ENCODE data around the gene ATP2C1.

The ATP2C1 gene

DNA sequence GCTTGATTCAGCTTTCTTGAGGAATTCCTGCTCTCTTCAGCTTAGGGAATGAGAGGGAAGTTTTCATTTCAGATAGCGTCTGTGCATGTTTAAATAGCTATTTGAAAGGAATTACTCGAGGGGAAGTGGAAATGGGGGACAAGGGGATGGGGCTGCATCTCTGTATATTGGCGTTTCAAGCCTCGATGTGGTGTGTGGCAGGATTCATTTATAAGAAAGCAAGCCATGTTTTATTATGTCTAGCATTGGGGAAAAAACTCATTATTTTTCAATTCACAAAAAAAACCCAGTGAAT, 1.0 kb downstream of the ATP2C1 start:
- no peak for DNase-seq (ENCODE audit: low spot score)

DNA sequence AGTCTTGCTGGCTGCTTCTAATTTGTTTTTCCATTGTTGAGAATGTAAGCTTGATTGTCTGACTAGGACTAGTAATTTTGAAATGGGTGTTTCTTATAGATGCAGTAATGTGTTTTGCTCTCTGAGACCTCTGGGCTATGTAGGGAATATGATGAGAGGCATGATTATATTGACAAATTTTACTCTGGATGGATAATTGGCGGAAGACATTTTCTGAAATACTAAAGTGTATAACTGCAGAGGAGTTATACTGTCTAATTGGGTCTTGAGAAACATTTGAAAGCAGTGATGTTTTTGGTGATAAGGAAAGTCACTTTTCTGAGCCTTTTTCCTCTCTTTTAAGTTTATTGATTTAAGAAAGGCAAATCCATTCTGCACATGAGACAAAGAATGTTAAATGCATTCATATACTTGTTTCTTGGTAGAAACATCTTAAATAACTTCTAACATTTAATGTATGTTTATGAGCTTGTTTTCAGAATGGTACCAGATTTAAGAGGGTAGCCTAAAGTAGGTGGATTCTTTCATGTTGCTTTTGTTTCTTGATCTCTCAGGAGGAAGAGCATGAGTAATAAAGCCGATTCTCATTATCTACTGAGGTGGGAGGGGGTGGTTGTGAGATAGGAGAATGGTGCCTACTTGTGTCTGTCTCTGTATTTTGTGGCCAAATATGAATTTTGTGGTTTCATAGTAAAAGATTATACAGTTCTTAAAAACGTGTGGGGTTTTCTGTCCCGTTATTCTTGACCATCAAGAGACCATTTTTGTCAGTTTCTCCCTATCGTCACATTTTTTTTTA, 2.0 kb downstream of the ATP2C1 start:
- DNase-seq (ENCODE audit: low spot score), result no peak

DNA sequence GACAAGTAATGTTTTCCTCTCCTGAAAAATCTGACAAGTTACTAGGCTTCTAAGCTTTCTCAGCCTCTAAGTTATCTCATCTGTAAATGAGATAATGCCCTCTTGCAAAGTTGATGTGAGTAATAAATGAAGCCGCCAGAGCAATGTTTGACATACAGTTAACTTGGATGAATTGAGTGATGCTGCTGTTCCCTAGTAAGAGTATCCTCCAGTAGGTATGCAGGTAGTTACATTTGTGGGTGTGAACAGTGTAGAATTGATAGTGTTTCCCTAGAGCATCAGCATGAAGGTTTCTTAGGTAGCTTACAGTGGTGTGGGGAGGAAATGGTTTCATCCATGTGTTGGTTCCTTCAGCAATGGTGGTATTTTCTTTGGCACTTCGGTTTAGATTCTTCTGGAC, 3.4 kb downstream of the ATP2C1 start:
- DNase-seq (ENCODE audit: low spot score), result no peak

DNA sequence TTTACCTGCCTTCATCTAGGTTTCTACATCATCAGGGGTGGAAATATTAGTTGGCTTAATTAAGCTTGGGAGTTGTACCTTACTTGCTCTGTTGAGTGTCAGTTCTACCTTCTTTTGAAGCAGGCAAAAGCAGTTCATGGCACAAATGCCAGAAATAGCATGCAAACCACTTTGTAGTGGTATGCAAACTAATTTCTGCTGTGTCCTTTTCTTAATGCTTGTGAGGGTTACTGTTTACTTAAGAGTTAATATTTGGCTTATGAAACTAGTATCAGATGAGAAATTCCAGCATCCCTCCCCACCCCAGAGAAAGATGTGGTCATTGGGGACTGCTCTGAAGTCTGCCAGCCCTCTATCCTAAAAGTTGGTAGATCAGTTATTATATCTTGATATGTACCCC, 7.1 kb downstream of the ATP2C1 start:
- DNase-seq (ENCODE audit: low spot score), result no peak

DNA sequence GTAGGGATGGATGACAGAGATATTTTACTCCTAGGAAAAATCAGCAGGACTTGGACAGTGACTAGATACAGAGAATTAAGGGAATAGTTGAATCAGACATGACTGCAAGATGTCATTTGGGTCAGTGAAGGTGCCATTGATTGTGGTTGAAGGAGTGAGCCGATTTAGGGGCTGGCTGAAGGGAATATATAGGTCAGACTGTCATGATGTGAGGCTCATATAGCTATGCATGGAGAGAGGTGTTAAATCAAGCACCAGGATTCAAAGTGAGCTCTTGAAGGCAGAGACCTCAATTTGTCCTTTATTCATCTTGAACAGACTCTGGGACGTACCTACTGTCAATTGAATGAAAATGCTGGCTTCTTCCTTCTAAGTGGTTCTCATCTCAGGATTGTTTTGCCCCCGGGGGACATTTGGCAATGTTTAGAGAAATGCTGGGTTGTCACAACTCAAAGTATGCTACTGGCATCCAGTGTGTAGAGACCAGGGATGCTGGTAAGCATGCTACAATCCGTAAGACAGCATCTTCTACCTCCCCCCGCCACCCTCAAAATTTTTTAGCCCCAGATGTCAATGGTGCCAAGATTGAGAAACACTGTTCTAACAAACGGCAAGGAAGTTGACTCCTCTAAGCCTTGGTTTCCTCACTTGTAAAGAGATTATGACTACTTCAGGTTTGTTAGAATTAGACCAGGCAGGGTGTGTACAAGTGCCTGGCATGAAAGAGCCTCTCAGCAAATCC, 7.8 kb downstream of the ATP2C1 start:
- DNase-seq (ENCODE audit: low spot score), result no peak

DNA sequence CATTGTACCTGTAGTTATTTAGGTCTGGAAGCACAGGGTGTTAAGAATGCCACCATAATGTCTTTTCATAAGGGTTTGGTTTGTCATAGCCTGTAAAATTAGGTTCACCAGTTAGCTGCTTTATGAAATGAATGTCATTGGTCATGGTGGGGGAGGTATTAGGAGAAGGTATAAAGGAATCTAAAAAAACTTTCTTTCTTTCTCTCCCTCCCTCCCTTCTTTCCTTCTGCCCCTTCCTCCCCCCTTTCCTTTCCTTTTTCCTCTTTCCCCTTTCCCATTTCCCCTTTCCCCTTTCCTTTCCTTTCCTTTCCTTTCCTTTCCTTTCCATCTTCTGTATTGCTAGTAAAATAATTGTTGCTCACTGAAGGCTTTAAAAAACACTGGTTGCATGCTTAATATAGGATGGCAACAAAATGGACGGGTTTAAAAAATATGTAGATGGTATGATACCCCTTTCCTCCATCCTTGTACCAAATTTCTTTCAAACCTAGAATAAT, 9.6 kb downstream of the ATP2C1 start:
- no peak for DNase-seq (ENCODE audit: low spot score)

DNA sequence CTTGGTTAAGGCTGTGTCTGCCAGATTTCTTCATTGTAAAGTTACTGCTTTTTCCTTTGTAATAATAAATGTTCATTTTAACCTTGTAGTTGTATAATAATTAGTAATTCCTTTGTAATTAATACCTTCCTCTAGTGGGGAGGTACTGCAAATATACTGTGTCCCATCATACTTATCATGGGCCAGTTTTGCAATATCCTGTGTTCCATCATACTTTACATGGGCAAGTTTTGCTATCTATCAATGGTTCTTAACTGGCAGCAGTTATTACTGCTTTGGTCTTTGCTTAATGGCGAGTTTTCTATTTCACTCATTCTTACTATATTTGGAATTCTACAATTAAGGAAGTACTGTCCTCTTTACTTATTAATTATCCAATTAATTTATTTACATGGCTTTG, 10.6 kb downstream of the ATP2C1 start:
- DNase-seq (ENCODE audit: low spot score), result no peak

DNA sequence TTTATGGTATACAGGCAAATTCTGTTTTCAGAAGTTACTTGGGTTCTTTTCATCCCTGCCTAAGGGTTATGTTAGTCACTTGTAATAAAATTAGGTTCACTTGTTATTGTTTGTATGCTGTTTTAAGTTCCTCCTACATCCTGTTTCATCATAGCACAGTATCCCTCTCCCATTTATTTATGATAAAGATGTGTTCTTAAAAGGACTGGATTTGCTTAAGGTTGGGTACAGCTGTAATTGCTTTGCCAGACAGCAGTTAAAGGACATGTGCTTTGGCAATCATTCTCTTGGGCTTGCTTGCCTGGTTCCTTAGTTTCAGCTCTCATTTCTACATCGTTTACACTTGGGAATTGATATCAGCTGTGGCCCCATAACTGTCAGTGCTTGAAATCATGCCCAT, 11.7 kb downstream of the ATP2C1 start:
- peak; percentile 16 for DNase-seq (ENCODE audit: low spot score)

DNA sequence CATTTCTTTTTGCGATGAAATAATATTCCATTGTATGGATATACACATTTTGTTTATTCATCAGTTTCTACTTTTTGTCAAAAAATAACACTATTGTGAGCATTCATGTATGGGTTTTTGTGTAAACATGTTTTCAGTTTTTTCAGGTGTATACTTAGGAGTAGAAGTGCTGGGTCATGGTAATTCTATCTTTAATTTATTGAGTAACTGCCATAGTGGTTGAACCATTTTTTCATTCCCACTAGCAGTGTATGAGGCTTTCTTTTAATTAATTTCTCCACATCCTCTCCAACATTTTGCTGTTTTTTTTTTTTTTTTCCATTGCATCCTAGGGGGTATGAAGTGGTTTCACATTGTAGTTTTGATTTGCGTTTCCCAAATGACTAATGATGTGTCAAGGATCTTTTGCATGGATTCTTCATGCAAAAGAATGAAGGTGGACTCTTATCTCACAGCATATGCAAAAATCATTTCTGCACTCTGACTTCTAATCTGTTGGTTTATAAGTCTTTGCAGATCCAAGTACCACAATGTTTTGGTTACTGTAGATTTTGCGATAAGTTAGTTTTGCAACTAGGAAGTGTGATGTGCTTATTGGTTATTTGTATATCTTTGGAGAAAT, 12.6 kb downstream of the ATP2C1 start:
- DNase-seq (ENCODE audit: low spot score), result no peak

DNA sequence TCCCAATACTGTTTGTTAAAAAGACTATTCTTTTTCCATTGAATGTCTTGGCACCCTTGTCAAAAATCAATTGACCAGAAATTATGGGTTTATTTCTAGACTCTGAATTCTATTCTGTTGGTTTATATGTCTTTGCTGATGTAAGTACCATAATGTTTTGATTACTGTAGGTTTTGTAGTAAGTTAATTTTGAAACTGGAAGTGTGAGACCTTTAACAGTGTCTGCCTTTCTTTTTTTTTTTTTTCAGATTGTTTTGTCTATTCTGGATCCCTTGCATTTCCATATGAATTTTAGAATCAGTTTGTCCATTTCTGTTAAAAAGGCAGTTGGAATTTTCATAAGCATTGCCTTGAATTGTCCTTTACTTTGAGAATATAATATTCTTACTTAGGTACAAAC, 13.6 kb downstream of the ATP2C1 start:
- DNase-seq (ENCODE audit: low spot score), result no peak

DNA sequence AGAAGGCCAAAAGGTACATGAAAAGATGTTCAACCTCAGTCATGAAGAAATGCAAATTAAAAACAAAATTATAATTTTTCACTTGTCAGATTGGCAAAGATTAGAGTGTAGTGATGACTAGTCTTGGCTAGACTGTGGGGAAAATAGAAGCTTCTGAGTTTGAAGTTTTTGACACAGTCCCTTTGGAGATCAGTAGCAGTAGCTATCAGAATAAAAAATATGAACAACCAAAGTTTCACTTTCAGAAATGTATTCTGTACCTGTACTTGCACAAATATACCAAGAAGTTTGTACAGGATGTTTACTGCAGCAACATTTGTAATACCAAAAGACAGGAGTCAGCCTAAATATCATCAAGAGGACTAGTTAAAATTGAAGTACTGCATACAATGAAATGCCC, 14.1 kb downstream of the ATP2C1 start:
- no peak for DNase-seq (ENCODE audit: low spot score)

DNA sequence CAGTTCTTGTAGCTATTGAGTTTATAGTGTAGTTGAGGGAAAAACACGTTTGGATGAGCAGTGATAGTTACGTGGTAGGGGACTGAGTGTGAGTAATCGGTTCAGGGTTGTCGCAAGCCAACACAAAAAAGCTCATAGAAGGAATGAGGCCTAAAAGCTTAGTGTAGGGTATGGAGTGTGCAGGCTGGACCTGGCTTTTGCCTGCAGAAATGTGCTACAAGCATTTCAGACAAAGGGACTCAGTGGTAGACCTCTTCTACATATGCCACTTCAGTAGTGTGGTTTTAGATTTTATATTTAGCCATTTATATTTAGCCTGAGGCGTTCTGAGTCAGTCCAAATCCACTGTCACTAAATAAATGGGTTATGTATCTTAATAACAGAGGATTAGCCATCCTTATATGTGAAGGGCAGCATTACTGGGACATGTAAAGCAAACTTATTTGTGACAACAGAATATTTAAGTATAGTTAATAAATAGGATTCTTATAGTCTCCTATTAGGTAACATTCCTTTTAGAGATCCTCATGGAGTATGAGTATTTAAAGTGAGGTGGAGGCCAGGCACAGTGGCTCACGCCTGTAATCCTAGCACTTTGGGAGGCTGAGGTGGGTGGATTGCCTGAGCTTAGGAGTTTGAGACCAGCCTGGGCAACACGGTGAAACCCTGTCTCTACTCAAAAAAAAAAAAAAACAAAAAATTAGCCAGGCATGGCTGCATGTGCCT, 21.8 kb downstream of the ATP2C1 start:
- no peak for DNase-seq (ENCODE audit: low spot score)

DNA sequence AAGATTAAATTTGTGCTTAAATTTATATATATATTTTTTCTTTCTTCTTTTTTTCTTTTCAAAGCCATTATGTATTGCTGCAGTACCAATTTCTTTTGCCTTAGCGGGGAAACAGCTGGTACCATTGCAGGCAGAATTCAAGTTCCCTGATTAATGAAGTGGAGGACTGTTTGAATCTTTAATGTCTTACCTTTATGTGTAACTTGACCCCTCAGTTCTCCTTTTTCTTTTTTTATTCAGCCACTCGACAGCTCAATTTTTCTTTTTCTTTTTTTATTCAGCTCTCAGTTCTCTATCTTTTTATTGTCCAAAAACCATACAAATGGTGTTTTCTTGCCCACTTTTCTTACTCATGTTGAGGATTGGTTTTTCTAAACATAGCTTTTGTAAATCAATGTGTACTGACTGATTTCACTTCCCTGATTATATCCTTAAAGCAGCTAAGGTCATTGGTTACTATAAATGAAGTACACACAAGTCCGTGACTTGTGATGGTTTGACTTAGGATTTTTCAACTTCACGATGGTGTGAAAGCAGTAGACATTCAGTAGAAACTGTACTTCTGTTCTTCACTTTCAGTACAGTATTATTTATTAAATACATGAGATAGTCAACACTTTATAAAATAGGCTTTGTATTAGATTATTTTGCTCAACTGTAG, 22.8 kb downstream of the ATP2C1 start:
- DNase-seq (ENCODE audit: low spot score), result no peak

DNA sequence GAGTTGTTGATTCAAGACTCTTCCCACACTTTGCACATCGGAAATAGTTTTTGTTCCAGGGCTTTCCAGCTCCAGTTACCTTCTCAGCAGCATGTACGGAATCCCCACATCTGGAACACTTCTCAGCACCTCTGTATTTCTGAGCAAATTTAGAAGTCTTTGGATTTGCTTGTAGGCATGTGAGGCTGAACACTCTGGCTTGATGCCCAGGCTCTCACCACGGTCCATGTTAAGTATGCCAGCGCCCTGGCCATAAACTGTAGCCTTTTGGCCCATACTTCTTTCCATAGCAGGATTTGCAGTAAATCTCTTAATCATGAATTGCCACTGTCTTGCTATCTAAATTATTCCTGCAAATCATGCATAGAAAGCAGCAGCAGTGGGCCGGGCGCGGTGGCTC, 24.4 kb downstream of the ATP2C1 start:
- no peak for DNase-seq (ENCODE audit: low spot score)

DNA sequence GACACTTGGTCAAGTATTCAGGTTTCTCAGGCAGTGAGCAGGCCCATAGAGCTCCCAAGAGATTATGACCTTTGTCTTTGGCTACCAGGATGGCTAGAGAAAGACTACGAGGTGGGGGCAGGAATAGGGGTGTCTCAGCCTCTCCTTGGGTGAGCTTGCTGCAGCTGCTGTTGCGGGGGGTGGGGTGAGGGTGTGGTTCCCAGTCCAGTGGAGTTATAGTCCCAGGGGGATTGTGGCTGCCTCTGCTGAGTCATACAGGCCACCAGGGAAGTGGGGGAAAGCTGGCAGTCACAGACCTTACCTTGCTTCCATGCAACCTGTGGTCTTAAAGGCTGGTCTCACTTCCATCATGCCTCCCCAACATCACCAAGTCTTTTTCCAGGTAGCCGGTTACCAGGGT, 31.7 kb downstream of the ATP2C1 start:
- no peak for DNase-seq (ENCODE audit: low spot score)

DNA sequence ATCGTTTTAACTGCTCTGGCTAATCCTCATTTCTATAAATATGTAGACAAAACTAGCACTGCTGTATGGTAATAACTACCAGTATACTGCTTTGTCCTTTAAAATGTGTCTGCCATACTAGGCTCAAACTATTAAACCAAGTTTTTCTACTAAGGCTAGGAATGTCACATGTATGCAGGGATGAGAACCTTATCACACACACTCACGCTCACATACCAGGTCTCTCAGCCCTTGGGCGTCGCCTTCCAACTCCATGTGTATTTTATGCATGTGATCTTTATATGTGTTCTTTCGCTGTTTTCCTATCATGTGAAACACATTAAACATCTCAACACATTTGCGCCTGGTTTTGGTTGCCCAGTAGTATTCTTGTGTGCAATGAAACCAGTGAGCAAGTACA, 32.6 kb downstream of the ATP2C1 start:
- DNase-seq (ENCODE audit: low spot score), result no peak

DNA sequence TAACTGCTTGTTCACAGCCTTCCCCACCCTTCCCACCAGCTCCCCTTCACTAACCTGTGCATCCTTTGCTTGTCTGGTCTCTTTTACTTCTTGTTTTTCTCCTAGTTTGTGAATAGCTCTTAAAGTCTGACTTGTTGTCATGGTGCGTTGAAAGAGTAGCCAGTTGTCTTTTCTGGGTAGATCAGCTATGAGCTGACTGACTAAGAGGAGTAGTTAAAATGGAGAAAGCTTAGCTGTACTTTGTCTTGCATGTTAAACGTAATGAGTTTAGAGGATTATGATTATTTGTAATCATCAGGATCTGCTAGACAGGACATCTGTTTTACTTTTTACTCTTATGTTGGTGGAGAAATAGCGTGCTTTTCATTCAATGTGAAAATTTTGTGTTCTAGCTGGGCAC, 35.9 kb downstream of the ATP2C1 start:
- DNase-seq (ENCODE audit: low spot score), result no peak

DNA sequence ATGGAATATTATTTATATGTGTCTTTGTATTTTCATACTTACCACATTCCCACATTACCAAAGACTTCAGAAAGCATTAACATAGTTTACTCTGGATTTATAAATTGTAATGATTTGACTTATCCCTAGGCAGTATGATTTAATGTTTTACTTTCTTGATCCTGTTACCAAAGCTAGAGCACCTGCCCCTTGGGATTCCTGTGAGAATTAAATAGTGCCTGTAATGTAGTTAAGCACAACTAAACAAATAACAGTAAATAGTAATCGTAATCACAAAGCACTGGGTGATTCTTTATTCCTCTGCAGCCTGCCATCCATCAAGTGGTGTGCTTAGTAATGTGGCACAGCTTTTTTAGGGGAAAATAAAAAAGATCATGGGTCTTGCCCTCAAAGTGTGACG, 39.1 kb downstream of the ATP2C1 start:
- no peak for DNase-seq (ENCODE audit: low spot score)

DNA sequence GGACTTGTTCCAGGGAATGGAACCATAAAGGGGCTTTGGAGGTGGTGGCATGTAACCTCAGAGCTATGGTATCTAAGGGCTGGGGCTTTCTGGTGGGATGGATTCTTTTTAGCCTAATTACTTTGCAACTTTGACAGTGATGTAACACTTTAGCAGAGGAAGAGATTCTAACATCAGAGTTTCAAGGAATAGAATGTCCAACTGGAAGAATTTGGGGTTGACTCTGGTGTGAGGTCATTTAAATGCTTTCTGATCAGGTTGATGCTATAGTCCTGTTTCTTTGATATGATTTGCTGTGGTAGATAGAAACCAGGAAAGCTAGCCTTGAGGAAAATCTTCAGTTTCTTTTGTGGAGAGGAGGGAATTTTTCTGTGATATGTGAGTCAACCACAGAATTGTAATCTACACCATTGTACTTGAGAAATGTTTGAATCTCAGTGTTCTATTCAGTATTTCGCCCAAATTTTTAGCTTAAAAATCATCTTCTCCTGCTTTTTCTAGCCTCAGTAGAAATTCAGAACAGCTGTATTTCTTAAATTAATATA, 40.0 kb downstream of the ATP2C1 start:
- DNase-seq (ENCODE audit: low spot score), result no peak

DNA sequence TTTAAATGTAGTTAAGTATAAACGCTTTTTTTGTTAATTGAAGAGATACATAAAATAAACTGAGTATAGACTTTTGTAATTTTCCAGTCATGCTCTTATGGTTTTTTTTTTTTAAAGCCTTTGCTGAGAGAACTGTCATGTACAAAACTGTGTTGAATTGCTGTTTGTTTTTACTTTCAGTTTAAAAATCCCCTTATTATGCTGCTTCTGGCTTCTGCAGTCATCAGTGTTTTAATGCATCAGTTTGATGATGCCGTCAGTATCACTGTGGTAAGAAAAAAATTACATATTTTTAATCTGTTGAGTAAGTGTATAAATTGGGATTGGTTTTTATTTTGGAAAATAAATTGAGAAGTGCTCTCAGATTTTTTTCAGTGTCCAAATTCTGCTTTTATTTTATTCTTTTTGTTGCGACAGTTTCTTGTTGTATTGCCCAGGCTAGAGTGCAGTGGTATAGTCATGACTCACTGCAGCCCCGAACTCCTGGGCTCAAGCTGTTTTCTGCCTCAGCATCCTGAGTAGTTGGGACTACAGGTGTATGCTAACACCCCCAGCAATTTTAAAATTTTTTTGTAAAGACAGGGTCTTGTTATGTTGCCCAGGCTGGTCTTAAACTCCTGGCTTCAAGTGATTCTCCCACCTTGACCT, 40.7 kb downstream of the ATP2C1 start:
- DNase-seq (ENCODE audit: low spot score), result no peak

DNA sequence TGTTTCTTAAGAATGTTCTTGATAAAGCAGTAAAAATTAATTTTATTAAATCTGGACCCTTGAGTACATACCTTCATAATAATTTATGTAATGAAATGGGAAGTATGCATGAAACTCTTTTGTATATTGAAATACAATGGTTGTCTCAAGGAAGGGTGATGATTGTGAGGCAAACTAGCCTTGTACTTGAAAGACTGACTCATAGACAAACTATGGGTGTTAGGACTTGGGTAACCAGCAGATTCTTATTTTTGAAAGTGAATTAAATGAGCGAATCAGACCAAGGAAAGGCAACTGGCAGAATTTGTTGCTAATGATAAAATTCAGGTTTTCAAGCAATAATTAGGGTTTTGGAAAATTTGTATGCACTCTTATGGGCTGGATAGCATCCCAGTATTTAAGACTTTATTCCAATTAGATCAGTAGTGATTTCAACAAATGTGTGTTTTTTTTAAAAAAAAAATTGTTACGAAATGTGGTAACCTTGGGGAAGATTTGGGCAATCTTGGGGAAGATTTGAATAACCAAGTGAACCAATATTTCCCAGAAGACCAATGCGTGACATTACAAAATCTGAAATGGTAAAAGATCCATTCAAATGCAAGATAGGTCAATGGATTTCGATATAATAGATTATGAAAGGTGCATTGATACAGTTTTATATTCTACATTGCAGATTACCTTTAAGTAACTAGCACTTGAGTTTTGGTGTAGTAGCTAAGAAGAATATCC, 42.0 kb downstream of the ATP2C1 start:
- DNase-seq (ENCODE audit: low spot score), result peak; percentile 50

All from AG20443 (cell line).